ENCODE measurements around the gene GPR158. TPM values are rescaled to one million over a fixed set of nuclear protein-coding genes. Genes with fewer than 3 reads are reported as not detected.
"Not testable (repeated sequence)": the region's sequence is repeated elsewhere in the genome, so short reads cannot be mapped to it uniquely, and the experiment has no call there.

Gene GPR158
- total RNA-seq, 2 donors from 2014 or later: 0.09 to 0.29 TPM

DNA sequence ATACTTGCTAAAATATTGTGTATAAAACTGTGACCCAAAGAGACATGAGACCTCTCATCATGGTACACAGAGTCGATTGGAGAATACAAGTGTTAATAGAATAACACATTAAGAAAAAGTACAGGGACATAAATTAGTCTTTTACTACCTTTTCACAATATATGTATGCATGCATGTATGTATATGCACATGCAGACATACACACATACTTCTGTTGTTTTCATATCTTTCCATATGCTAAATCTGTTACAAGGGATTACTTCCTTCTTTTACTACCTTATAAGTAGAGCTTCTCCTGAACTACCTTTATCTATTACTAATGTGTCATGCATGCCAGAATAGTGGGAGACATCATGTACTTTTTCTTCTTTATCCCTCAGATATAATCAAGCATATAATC, 131.6 kb downstream of the GPR158 start:
- TF ChIP-seq, protein P1, sequence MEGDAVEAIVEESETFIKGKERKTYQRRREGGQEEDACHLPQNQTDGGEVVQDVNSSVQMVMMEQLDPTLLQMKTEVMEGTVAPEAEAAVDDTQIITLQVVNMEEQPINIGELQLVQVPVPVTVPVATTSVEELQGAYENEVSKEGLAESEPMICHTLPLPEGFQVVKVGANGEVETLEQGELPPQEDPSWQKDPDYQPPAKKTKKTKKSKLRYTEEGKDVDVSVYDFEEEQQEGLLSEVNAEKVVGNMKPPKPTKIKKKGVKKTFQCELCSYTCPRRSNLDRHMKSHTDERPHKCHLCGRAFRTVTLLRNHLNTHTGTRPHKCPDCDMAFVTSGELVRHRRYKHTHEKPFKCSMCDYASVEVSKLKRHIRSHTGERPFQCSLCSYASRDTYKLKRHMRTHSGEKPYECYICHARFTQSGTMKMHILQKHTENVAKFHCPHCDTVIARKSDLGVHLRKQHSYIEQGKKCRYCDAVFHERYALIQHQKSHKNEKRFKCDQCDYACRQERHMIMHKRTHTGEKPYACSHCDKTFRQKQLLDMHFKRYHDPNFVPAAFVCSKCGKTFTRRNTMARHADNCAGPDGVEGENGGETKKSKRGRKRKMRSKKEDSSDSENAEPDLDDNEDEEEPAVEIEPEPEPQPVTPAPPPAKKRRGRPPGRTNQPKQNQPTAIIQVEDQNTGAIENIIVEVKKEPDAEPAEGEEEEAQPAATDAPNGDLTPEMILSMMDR (conservative IDR thresholded peaks at IDR 0.05): no peak
- no peaks in the 10 kb centered on the region for H3K4me1 ChIP-seq (ENCODE audit: control insufficient read depth, insufficient read depth, low read length)
- H3K27me3 ChIP-seq (ENCODE audit: control insufficient read depth, insufficient read depth, low read length, poor library complexity, severe bottlenecking): no peaks in the 10 kb centered on the region
- H3K9me3 Mint-ChIP-seq: peaks cover 10% of the 10 kb centered on the region
- H3K27ac ChIP-seq (ENCODE audit: low read depth, low read length): no peak overlapping the region
- no peak overlapping the region for H3K9ac ChIP-seq (ENCODE audit: extremely low read depth, low read length, poor library complexity, severe bottlenecking)
- peaks cover 2% of the 10 kb centered on the region for H3K36me3 Mint-ChIP-seq (ENCODE audit: low read depth)
- no peaks in the 10 kb centered on the region for H3K4me1 Mint-ChIP-seq
- DNase-seq: no peak
- no peak overlapping the region for H3K27ac Mint-ChIP-seq
- no peak overlapping the region for H3K4me3 Mint-ChIP-seq
- H3K9me3 ChIP-seq (ENCODE audit: control insufficient read depth, low read length): peaks cover 10% of the 10 kb centered on the region
- H3K27me3 Mint-ChIP-seq (ENCODE audit: insufficient read depth): no peaks in the 10 kb centered on the region
- WGBS, 2 experiments (ENCODE audit: insufficient coverage in 1 of 2, insufficient read length in 1 of 2): 100% methylated on average over 1 of the region's 1 CpG; no CpG with 5 or more reads in 1 of the 2 experiments
- H3K36me3 ChIP-seq (ENCODE audit: control insufficient read depth, insufficient read depth, low read length): no peaks in the 10 kb centered on the region
- no peak overlapping the region for H3K4me3 ChIP-seq (ENCODE audit: low read length)

- Mint-ChIP-seq H3K4me1 (no peaks in the 10 kb centered on the region), H3K36me3 (ENCODE audit: low read depth) (peaks cover 2% of the 10 kb centered on the region), H3K27ac (no peak overlapping the region), H3K27me3 (ENCODE audit: insufficient read depth) (no peaks in the 10 kb centered on the region), H3K9me3 (peaks cover 10% of the 10 kb centered on the region), H3K4me3 (no peak overlapping the region)
- H3K36me3 ChIP-seq (ENCODE audit: control insufficient read depth, insufficient read depth, low read length): no peaks in the 10 kb centered on the region
- no peaks in the 10 kb centered on the region for H3K27me3 ChIP-seq (ENCODE audit: control insufficient read depth, insufficient read depth, low read length, poor library complexity, severe bottlenecking)
- TF ChIP-seq, protein P1 (conservative IDR thresholded peaks at IDR 0.05): no peak
- peaks cover 10% of the 10 kb centered on the region for H3K9me3 ChIP-seq (ENCODE audit: control insufficient read depth, low read length)
- H3K4me3 ChIP-seq (ENCODE audit: low read length): no peak overlapping the region
- no peaks in the 10 kb centered on the region for H3K4me1 ChIP-seq (ENCODE audit: control insufficient read depth, insufficient read depth, low read length)
- no peak overlapping the region for H3K9ac ChIP-seq (ENCODE audit: extremely low read depth, low read length, poor library complexity, severe bottlenecking)
- WGBS, 2 experiments (ENCODE audit: insufficient coverage in 1 of 2, insufficient read length in 1 of 2): 97 to 100% methylated on average over 1 to 2 of the region's 3 CpGs
- H3K27ac ChIP-seq (ENCODE audit: low read depth, low read length): no peak overlapping the region
- no peak for DNase-seq
Measured at GRCh38 chr10:25308278-25308677, 133.5 kb downstream of the GPR158 start.

- H3K4me1 Mint-ChIP-seq: not testable (repeated sequence)
Measured at GRCh38 chr10:25317596-25318211, 142.9 kb downstream of the GPR158 start.

DNA sequence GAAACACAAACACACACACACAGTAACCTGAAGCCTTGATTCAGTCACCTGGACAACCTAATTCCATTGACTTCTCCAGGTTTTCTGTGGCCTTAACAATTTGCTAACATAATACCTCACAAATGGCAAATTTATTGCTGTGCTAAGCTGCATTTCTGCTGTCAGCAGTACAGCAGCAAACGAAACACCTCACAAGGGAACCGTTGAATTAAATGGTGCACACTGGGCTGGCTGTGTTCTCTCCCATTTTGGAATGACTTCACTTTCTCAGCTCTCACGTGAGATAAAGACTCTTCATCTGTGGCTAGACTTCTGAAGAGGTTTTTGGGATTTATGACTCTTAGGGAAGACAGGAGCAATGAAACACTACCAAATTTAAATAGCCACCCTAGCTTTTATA, 152.5 kb downstream of the GPR158 start:
- Mint-ChIP-seq H3K27me3 (ENCODE audit: insufficient read depth) (no peaks in the 10 kb centered on the region), H3K27ac (no peak overlapping the region), H3K36me3 (ENCODE audit: low read depth) (no peaks in the 10 kb centered on the region), H3K9me3 (peaks cover 2% of the 10 kb centered on the region), H3K4me1 (no peaks in the 10 kb centered on the region), H3K4me3 (no peak overlapping the region)
- no peaks in the 10 kb centered on the region for H3K9me3 ChIP-seq (ENCODE audit: control insufficient read depth, low read length)
- WGBS, 2 experiments (ENCODE audit: insufficient coverage in 1 of 2, insufficient read length in 1 of 2): 91 to 100% methylated on average over 2 to 3 of the region's 3 CpGs
- no peak for DNase-seq
- no peak overlapping the region for H3K4me3 ChIP-seq (ENCODE audit: low read length)
- no peaks in the 10 kb centered on the region for H3K36me3 ChIP-seq (ENCODE audit: control insufficient read depth, insufficient read depth, low read length)
- H3K9ac ChIP-seq (ENCODE audit: extremely low read depth, low read length, poor library complexity, severe bottlenecking): no peak overlapping the region
- H3K27ac ChIP-seq (ENCODE audit: low read depth, low read length): no peak overlapping the region
- TF ChIP-seq, protein P1 (conservative IDR thresholded peaks at IDR 0.05): no peak
- no peaks in the 10 kb centered on the region for H3K27me3 ChIP-seq (ENCODE audit: control insufficient read depth, insufficient read depth, low read length, poor library complexity, severe bottlenecking)
- H3K4me1 ChIP-seq (ENCODE audit: control insufficient read depth, insufficient read depth, low read length): no peaks in the 10 kb centered on the region

More at GRCh38 chr10:25317596-25318211, 142.9 kb downstream of the GPR158 start:
- WGBS, 2 experiments (ENCODE audit: insufficient coverage in 1 of 2, insufficient read length in 1 of 2): 94 to 99% methylated on average over 8 to 9 of the region's 9 CpGs
- not testable (repeated sequence) for H3K4me3 ChIP-seq (ENCODE audit: low read length); H3K27ac ChIP-seq (ENCODE audit: low read depth, low read length); H3K4me1 ChIP-seq (ENCODE audit: control insufficient read depth, insufficient read depth, low read length); H3K9me3 Mint-ChIP-seq; H3K27me3 ChIP-seq (ENCODE audit: control insufficient read depth, insufficient read depth, low read length, poor library complexity, severe bottlenecking); H3K36me3 Mint-ChIP-seq (ENCODE audit: low read depth); H3K9me3 ChIP-seq (ENCODE audit: control insufficient read depth, low read length); H3K36me3 ChIP-seq (ENCODE audit: control insufficient read depth, insufficient read depth, low read length); DNase-seq; H3K9ac ChIP-seq (ENCODE audit: extremely low read depth, low read length, poor library complexity, severe bottlenecking); H3K27me3 Mint-ChIP-seq (ENCODE audit: insufficient read depth); H3K4me3 Mint-ChIP-seq; H3K27ac Mint-ChIP-seq
